CD4-positive, alpha-beta T cell (primary cell): Measurements from ENCODE around the gene GHRHR. TPM values are rescaled to one million over a fixed set of nuclear protein-coding genes. Genes with fewer than 3 reads are reported as not detected.

Experiments
- ATAC-seq: fragments of 200-7000 bp; cut with Tn5 transposase; one replicate; pipeline ENCODE4 v1.10.0; 2022; ENCODE audit warnings: mild to moderate bottlenecking; ENCODE audit not compliant: poor library complexity
- CTCF ChIA-PET: fragments of 350-600 bp; sonication (Branson Sonifier 250); formaldehyde crosslinking; loops from one replicate; lab custom pipeline; 2021; ENCODE audit warnings: antibody characterized with exemption, inconsistent platforms; lab: Charles Lee
- POLR2A ChIA-PET: fragments of 350-600 bp; sonication (Branson Sonifier 250); formaldehyde crosslinking; loops from one replicate; lab custom pipeline; 2021; ENCODE audit warnings: antibody characterized with exemption, inconsistent platforms; lab: Charles Lee
- DNase-seq, 14 experiments: peaks; one replicate each; pipeline ENCODE4 v3.0.0-alpha.2; 2013 to 2020; ENCODE audit warnings: mixed read lengths in 2 of 14
- H3K27ac ChIP-seq, 2 donors: one replicate each; pipeline versions ENCODE4 v1.5.1 to v1.7.0; 2013; ENCODE audit warnings: low read length in 2 of 2, low read depth in 1 of 2, mild to moderate bottlenecking in 1 of 2
- H3K27me3 ChIP-seq, 2 experiments: 1 replicate in 1 of 2; 2 replicates in 1 of 2; pipeline versions ENCODE4 v1.6.1 to v1.7.0; 2013; ENCODE audit warnings: low read length in 2 of 2, control low read depth in 1 of 2, mild to moderate bottlenecking in 1 of 2, moderate library complexity in 1 of 2; ENCODE audit not compliant: insufficient read depth in 2 of 2, control insufficient read depth in 1 of 2
- H3K36me3 ChIP-seq: one replicate; pipeline ENCODE4 v1.6.1; 2013; ENCODE audit warnings: low read length, control low read depth; ENCODE audit not compliant: insufficient read depth
- H3K4me1 ChIP-seq: one replicate; pipeline ENCODE4 v1.6.1; 2013; ENCODE audit warnings: low read length, control low read depth; ENCODE audit not compliant: insufficient read depth
- H3K4me3 ChIP-seq: one replicate; pipeline ENCODE4 v1.5.1; 2013; ENCODE audit warnings: mild to moderate bottlenecking, low read length, moderate library complexity
- H3K9me3 ChIP-seq, 2 experiments: 1 replicate in 1 of 2; 2 replicates in 1 of 2; pipeline versions ENCODE4 v1.6.1 to v1.7.0; 2013; ENCODE audit warnings: low read length in 2 of 2, mild to moderate bottlenecking in 2 of 2, control low read depth in 1 of 2, moderate library complexity in 1 of 2; ENCODE audit not compliant: control insufficient read depth in 1 of 2, insufficient read depth in 1 of 2
- H3K27ac Mint-ChIP-seq: one replicate; pipeline ENCODE4 v1.8.0; 2020; ENCODE audit warnings: mixed read lengths
- H3K27me3 Mint-ChIP-seq: one replicate; pipeline ENCODE4 v1.8.0; 2021; ENCODE audit warnings: mixed read lengths
- H3K36me3 Mint-ChIP-seq: one replicate; pipeline ENCODE4 v1.8.0; 2021; ENCODE audit warnings: low read depth, mixed read lengths
- H3K4me1 Mint-ChIP-seq: one replicate; pipeline ENCODE4 v1.8.0; 2021; ENCODE audit warnings: low read depth, mixed read lengths
- H3K4me3 Mint-ChIP-seq: one replicate; pipeline ENCODE4 v1.8.0; 2020; ENCODE audit warnings: mild to moderate bottlenecking, mixed read lengths
- H3K9me3 Mint-ChIP-seq: one replicate; pipeline ENCODE4 v1.8.0; 2020; ENCODE audit warnings: mixed read lengths
- CTCF ChIP-seq: fragments of 200-600 bp; IDR thresholded peaks from one replicate; pipeline ENCODE4 v1.8.0; 2022; ENCODE audit warnings: antibody characterized with exemption, mild to moderate bottlenecking
- intact Hi-C, 2 experiments: fragments of 100-400 bp; cut with DNase I in 1 of 2; cut with micrococcal nuclease in 1 of 2; formaldehyde crosslinking; loops; one replicate each; pipeline versions ENCODE4 v1.15.1 to v1.9.0; 2023 to 2025; cut with DNase I, micrococcal nuclease
- total RNA-seq, 174 experiments: library from RNA in 2 of 174; stranded (reverse) in 2 of 174; gene quantifications; one replicate each; pipeline ENCODE4 v1.2.3 and lab custom pipeline; 2021 to 2026

GHRHR gene
- total RNA-seq, 2 experiments from 2014 or later, result not detected

GRCh38 chr7:30989008-30989823, 25.5 kb downstream of the GHRHR start:
- intact Hi-C loops, result no loop called here
- no peaks in the 10 kb centered on the region for H3K9me3 Mint-ChIP-seq
- H3K4me1 ChIP-seq, result peaks cover 8% of the 10 kb centered on the region
- CTCF ChIA-PET, result no interaction called here
- no peak for TF ChIP-seq CTCF
- no peak overlapping the region for H3K27ac Mint-ChIP-seq
- no peaks in the 10 kb centered on the region for H3K36me3 ChIP-seq
- H3K36me3 Mint-ChIP-seq, result no peaks in the 10 kb centered on the region
- H3K4me3 Mint-ChIP-seq, result no peak overlapping the region
- H3K4me3 ChIP-seq, result no peak overlapping the region
- peaks cover 28% of the 10 kb centered on the region for H3K27me3 Mint-ChIP-seq
- DNase-seq (no peak), ATAC-seq (no peak)
- peaks cover 4 to 5% of the 10 kb centered on the region in 2 experiments for H3K27me3 ChIP-seq
- POLR2A ChIA-PET, result no interaction called here
- no peaks in the 10 kb centered on the region for H3K4me1 Mint-ChIP-seq
- H3K9me3 ChIP-seq, result peaks cover 0 to 12% of the 10 kb centered on the region in 2 experiments
- H3K27ac ChIP-seq, result no peak overlapping the region

GRCh38 chr7:30989824-30990672, 26.3 kb downstream of the GHRHR start:
- intact Hi-C loops, result no loop called here
- ATAC-seq (no peak), DNase-seq (no peak)
- Histone ChIP-seq H3K27ac (no peak overlapping the region), H3K4me3 (no peak overlapping the region), H3K36me3 (no peaks in the 10 kb centered on the region), H3K27me3 (peaks cover 0 to 2% of the 10 kb centered on the region in 2 experiments), H3K4me1 (peaks cover 4% of the 10 kb centered on the region), H3K9me3 (peaks cover 0 to 21% of the 10 kb centered on the region in 2 experiments)
- Mint-ChIP-seq H3K9me3 (no peaks in the 10 kb centered on the region), H3K4me1 (no peaks in the 10 kb centered on the region), H3K4me3 (no peak overlapping the region), H3K36me3 (no peaks in the 10 kb centered on the region), H3K27ac (no peak overlapping the region), H3K27me3 (peaks cover 20% of the 10 kb centered on the region)
- ChIA-PET CTCF (no interaction called here), POLR2A (no interaction called here)
- no peak for TF ChIP-seq CTCF

DNA sequence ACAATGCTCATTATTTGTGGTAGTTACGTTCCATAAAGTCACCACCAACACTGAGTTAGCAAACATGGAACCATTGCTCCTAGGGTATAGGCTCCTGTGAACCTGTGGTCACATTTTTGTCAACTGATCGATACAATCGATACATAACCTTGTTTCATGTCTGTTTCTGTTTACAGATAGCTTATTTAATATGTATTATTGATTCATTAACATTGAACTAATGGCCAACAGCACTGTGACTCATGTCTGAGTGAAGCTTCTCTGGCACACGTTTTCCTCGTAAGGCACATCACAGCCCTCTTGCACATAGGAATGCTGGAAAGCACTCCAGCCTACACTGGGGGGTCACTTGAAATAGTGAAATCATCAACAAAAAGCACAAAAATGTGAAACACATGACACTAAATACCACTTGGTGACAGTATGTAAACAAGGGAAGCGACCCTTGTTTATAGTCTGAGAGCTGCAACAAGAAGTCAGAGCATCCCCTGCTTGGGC, 27.0 kb downstream of the GHRHR start:
- Mint-ChIP-seq H3K4me1 (no peaks in the 10 kb centered on the region), H3K36me3 (no peaks in the 10 kb centered on the region), H3K27ac (no peak overlapping the region), H3K9me3 (no peaks in the 10 kb centered on the region), H3K27me3 (peaks cover 14% of the 10 kb centered on the region), H3K4me3 (no peak overlapping the region)
- ATAC-seq (no peak), DNase-seq (no peak)
- TF ChIP-seq CTCF, result no peak
- Histone ChIP-seq H3K4me3 (no peak overlapping the region), H3K36me3 (no peaks in the 10 kb centered on the region), H3K27me3 (peaks cover 0 to 2% of the 10 kb centered on the region in 2 experiments), H3K9me3 (peaks cover 0 to 23% of the 10 kb centered on the region in 2 experiments), H3K4me1 (peaks cover 4% of the 10 kb centered on the region), H3K27ac (no peak overlapping the region)
- POLR2A ChIA-PET, result no interaction called here
- CTCF ChIA-PET, result no interaction called here
- intact Hi-C loops, result no loop called here
